ENCODE data around the gene ITGAE. TPM values are rescaled to one million over a fixed set of nuclear protein-coding genes. Genes with fewer than 3 reads are reported as not detected.

Gene ITGAE
- polyA plus RNA-seq, 2 of the 4 experiments (the other 2 are of a cell fraction) = 154 to 156 TPM

DNA sequence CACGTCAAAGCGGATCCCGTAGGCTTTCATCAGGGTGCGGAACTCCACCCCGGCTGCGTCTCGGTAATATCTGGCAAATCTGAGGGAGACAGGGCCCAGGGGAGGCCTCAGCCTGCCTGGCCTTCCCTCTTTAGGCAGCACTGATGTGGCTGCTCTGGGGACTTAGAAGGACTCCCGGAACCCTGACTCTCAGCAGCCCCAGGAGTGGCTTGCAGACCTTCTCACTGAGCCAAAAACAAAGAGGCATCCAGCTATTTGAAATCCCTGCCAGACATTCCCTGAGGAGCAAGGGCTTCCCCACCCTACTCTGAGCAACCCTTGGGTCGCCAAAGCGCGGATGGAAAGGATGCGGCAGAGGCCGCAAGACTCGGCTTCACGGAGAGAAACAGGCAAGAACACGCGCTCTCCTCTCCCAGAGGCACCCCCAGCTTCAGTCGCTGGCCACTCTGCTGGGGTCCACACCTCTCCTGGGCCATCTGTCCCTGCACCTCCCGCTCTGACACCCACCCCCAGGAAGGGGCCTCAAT is 112.9 kb downstream of the ITGAE start:
- Histone ChIP-seq H3K4me1 (no peaks in the 10 kb centered on the region), H3K4me3 (no peak overlapping the region), H3K4me2 (no peak overlapping the region), H3K27ac (no peak overlapping the region), H3K9me3 (no peaks in the 10 kb centered on the region)
- no peak for TF ChIP-seq RNF2 (IDR thresholded peaks at IDR 0.05; ENCODE audit: borderline replicate concordance, low read depth)
- no peak for TF ChIP-seq NFE2L2 (conservative IDR thresholded peaks at IDR 0.05; ENCODE audit: low read length)
- TF ChIP-seq SREBF2 (IDR thresholded peaks at IDR 0.05) = no peak
- no peak for TF ChIP-seq CBX2 (IDR thresholded peaks at IDR 0.05; ENCODE audit: borderline replicate concordance, low read depth)
- TF ChIP-seq RARB (CRISPR knock-in tag; IDR thresholded peaks at IDR 0.05) = no peak
- TF ChIP-seq, protein P1, sequence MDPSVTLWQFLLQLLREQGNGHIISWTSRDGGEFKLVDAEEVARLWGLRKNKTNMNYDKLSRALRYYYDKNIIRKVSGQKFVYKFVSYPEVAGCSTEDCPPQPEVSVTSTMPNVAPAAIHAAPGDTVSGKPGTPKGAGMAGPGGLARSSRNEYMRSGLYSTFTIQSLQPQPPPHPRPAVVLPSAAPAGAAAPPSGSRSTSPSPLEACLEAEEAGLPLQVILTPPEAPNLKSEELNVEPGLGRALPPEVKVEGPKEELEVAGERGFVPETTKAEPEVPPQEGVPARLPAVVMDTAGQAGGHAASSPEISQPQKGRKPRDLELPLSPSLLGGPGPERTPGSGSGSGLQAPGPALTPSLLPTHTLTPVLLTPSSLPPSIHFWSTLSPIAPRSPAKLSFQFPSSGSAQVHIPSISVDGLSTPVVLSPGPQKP (IDR thresholded peaks at IDR 0.05; ENCODE audit: low read depth, low read length) = no peak
- TF ChIP-seq TP53 (CRISPR knock-in tag; IDR thresholded peaks at IDR 0.05) = no peak
- TF ChIP-seq HDAC2 (IDR thresholded peaks at IDR 0.05) = no peak
- TF ChIP-seq MAFK (IDR thresholded peaks at IDR 0.05; ENCODE audit: partially characterized antibody) = no peak
- no peak for TF ChIP-seq ESRRA (IDR thresholded peaks at IDR 0.05; ENCODE audit: borderline replicate concordance, low read length)
- TF ChIP-seq, protein P2, sequence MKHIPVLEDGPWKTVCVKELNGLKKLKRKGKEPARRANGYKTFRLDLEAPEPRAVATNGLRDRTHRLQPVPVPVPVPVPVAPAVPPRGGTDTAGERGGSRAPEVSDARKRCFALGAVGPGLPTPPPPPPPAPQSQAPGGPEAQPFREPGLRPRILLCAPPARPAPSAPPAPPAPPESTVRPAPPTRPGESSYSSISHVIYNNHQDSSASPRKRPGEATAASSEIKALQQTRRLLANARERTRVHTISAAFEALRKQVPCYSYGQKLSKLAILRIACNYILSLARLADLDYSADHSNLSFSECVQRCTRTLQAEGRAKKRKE (CRISPR knock-in tag; IDR thresholded peaks at IDR 0.05; ENCODE audit: low read depth) = no peak
- DNase-seq (ENCODE audit: low read depth in 1 of 2, low spot score in 1 of 2) (no peak), ATAC-seq (peak; percentile 15 to 48; a peak in 4 of 6 replicates), FAIRE-seq (no peak)
- POLR2A ChIA-PET = interaction anchor here (1.0 kb wide), 1 partner anchor 11 kb away, joined by 3 read pairs; no protein-coding TSS in a partner anchor
- CTCF ChIA-PET = interaction anchor here (1.2 to 1.4 kb wide), 2 partner anchors 11 to 49 kb away, joined by 3 to 6 read pairs; no protein-coding TSS in a partner anchor
- WGBS (ENCODE audit: missing lambda C conversion rate) = 82% methylated on average over 19 of the region's 19 CpGs

DNA sequence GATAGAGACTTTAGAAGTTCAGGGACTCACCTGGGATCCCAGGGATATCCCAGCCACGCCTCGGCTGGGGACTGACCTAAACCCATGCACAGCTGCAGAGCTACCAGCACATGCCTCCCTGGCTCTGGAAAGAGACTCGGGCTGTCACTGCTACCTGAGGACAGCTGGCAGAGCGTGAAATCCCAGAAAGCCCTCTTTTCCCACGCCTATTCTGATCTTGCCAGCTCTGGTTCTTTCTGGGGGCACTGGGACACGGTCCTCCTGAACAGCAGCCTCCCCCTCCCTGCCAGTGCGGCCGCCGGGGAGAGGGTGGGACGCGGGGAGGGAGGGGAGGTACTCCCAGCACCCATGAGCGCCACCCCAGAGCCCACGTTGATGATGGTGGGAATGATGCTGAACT is 115.8 kb downstream of the ITGAE start:
- Histone ChIP-seq H3K27ac (no peak overlapping the region), H3K9me3 (no peaks in the 10 kb centered on the region), H3K4me2 (no peak overlapping the region), H3K4me1 (no peaks in the 10 kb centered on the region), H3K4me3 (no peak overlapping the region)
- peak in 1 of 2 experiments; percentile 12; a peak in 1 of 6 replicates for ATAC-seq
- FAIRE-seq = no peak
- DNase-seq (ENCODE audit: low read depth in 1 of 2, low spot score in 1 of 2) = no peak
- POLR2A ChIA-PET = no interaction called here
- CTCF ChIA-PET = interaction anchor here (1.0 to 1.1 kb wide), 2 partner anchors 52 to 54 kb away, joined by 3 read pairs; no protein-coding TSS in a partner anchor
- WGBS (ENCODE audit: missing lambda C conversion rate) = 71% methylated on average over 11 of the region's 13 CpGs
- no peak for TF ChIP-seq HOXB5 (CRISPR knock-in tag; IDR thresholded peaks at IDR 0.05)
- TF ChIP-seq, protein P3, sequence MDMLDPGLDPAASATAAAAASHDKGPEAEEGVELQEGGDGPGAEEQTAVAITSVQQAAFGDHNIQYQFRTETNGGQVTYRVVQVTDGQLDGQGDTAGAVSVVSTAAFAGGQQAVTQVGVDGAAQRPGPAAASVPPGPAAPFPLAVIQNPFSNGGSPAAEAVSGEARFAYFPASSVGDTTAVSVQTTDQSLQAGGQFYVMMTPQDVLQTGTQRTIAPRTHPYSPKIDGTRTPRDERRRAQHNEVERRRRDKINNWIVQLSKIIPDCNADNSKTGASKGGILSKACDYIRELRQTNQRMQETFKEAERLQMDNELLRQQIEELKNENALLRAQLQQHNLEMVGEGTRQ (IDR thresholded peaks at IDR 0.05) = no peak
- TF ChIP-seq, protein P4, sequence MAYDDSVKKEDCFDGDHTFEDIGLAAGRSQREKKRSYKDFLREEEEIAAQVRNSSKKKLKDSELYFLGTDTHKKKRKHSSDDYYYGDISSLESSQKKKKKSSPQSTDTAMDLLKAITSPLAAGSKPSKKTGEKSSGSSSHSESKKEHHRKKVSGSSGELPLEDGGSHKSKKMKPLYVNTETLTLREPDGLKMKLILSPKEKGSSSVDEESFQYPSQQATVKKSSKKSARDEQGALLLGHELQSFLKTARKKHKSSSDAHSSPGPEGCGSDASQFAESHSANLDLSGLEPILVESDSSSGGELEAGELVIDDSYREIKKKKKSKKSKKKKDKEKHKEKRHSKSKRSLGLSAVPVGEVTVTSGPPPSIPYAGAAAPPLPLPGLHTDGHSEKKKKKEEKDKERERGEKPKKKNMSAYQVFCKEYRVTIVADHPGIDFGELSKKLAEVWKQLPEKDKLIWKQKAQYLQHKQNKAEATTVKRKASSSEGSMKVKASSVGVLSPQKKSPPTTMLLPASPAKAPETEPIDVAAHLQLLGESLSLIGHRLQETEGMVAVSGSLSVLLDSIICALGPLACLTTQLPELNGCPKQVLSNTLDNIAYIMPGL (CRISPR knock-in tag; IDR thresholded peaks at IDR 0.05; ENCODE audit: borderline replicate concordance) = no peak

DNA sequence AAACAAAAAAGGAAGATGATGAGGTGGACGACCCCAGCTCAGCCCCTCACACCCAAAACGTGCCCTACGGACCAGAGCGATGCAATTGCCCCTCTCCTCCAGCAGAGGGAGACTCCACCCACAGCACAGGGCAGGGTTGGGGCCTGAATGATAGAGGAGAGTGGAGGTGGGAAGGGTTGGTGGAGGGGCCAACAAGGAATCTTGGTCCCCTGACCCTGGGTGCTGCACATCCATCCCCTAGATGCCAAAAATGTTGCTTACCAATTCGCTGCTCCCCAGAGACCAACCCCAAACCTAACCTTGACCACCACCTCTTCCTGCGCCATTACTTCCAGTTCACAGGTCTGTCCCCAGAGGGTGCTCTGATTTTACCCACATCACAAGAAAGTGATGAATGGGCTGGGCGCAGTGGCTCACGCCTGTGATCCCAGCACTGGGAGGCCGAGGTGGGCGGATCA is 117.9 kb downstream of the ITGAE start:
- H3K4me2 ChIP-seq = no peak overlapping the region
- H3K27ac ChIP-seq = no peak overlapping the region
- no peaks in the 10 kb centered on the region for H3K9me3 ChIP-seq
- ATAC-seq (peak; percentile 49 to 88; a peak in 5 of 6 replicates), FAIRE-seq (peak; percentile 88), DNase-seq (ENCODE audit: low read depth in 1 of 2, low spot score in 1 of 2) (peak; percentile 63 to 93)
- WGBS (ENCODE audit: missing lambda C conversion rate) = 39% methylated on average over 10 of the region's 10 CpGs
- CTCF ChIA-PET = interaction anchor here (0.6 to 1.9 kb wide), 31 partner anchors 9 to 753 kb away, joined by 3 to 19 read pairs (median 4); partner anchors contain the start of genes HASPIN, ITGAE and NCBP3
- H3K4me1 ChIP-seq = no peaks in the 10 kb centered on the region
- no peak overlapping the region for H3K4me3 ChIP-seq
- POLR2A ChIA-PET = no interaction called here
- TF ChIP-seq, protein P5, sequence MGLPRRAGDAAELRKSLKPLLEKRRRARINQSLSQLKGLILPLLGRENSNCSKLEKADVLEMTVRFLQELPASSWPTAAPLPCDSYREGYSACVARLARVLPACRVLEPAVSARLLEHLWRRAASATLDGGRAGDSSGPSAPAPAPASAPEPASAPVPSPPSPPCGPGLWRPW (IDR thresholded peaks at IDR 0.05) = no peak
- TF ChIP-seq, protein P6, sequence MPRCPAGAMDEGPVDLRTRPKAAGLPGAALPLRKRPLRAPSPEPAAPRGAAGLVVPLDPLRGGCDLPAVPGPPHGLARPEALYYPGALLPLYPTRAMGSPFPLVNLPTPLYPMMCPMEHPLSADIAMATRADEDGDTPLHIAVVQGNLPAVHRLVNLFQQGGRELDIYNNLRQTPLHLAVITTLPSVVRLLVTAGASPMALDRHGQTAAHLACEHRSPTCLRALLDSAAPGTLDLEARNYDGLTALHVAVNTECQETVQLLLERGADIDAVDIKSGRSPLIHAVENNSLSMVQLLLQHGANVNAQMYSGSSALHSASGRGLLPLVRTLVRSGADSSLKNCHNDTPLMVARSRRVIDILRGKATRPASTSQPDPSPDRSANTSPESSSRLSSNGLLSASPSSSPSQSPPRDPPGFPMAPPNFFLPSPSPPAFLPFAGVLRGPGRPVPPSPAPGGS (IDR thresholded peaks at IDR 0.05) = no peak
- TF ChIP-seq NR3C1 (IDR thresholded peaks at IDR 0.05) (no peak), RARB (CRISPR knock-in tag; IDR thresholded peaks at IDR 0.05) (no peak), TP53 (CRISPR knock-in tag; IDR thresholded peaks at IDR 0.05) (0 out of 2 replicates have a peak, but pooled peaks have one; percentile 34), SMC3 (IDR thresholded peaks at IDR 0.05) (peak; percentile 51; the same call in 2 of the 3 replicates), RAD21 (conservative IDR thresholded peaks at IDR 0.05 in 1 of 2, IDR thresholded peaks at IDR 0.05 in 1 of 2) (peak; percentile 61 to 73), EP300 (IDR thresholded peaks at IDR 0.05) (no peak), CEBPB (IDR thresholded peaks at IDR 0.05) (no peak)
- TF ChIP-seq, protein P7, sequence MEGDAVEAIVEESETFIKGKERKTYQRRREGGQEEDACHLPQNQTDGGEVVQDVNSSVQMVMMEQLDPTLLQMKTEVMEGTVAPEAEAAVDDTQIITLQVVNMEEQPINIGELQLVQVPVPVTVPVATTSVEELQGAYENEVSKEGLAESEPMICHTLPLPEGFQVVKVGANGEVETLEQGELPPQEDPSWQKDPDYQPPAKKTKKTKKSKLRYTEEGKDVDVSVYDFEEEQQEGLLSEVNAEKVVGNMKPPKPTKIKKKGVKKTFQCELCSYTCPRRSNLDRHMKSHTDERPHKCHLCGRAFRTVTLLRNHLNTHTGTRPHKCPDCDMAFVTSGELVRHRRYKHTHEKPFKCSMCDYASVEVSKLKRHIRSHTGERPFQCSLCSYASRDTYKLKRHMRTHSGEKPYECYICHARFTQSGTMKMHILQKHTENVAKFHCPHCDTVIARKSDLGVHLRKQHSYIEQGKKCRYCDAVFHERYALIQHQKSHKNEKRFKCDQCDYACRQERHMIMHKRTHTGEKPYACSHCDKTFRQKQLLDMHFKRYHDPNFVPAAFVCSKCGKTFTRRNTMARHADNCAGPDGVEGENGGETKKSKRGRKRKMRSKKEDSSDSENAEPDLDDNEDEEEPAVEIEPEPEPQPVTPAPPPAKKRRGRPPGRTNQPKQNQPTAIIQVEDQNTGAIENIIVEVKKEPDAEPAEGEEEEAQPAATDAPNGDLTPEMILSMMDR (IDR thresholded peaks at IDR 0.05) = peak; percentile 85
- TF ChIP-seq, protein P8, sequence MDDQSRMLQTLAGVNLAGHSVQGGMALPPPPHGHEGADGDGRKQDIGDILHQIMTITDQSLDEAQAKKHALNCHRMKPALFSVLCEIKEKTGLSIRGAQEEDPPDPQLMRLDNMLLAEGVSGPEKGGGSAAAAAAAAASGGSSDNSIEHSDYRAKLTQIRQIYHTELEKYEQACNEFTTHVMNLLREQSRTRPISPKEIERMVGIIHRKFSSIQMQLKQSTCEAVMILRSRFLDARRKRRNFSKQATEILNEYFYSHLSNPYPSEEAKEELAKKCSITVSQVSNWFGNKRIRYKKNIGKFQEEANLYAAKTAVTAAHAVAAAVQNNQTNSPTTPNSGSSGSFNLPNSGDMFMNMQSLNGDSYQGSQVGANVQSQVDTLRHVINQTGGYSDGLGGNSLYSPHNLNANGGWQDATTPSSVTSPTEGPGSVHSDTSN (IDR thresholded peaks at IDR 0.05) = no peak

Measured in A549 (cell line).